HepG2 (cell line): Measurements from ENCODE around the gene ZNF341. TPM values are rescaled to one million over a fixed set of nuclear protein-coding genes. Genes with fewer than 3 reads are reported as not detected.

ENCODE experiments used
- HOMEZ ChIP-seq: IDR thresholded peaks from 2 replicates; pipeline ENCODE4 v1.6.1; 2016; ENCODE audit warnings: low read depth
- KDM5B ChIP-seq: sonication (generic); formaldehyde crosslinking; IDR thresholded peaks from 2 replicates; pipeline ENCODE4 v1.4.0; 2020; ENCODE audit warnings: missing genetic modification reagents, mild to moderate bottlenecking, borderline replicate concordance
- NONO ChIP-seq, 2 experiments: fragments of 450-650 bp in 1 of 2; sonication (generic) in 1 of 2; formaldehyde crosslinking in 1 of 2; IDR thresholded peaks in 1 of 2; conservative IDR thresholded peaks in 1 of 2; 2 replicates each; pipeline versions ENCODE4 v1.6.1 to v1.8.0; 2017 to 2022; ENCODE audit warnings: mild to moderate bottlenecking in 1 of 2, missing genetic modification reagents in 1 of 2, moderate library complexity in 1 of 2
- PHF20 ChIP-seq: sonication (generic); formaldehyde crosslinking; IDR thresholded peaks from 2 replicates; pipeline ENCODE4 v1.5.0; 2020; ENCODE audit warnings: mild to moderate bottlenecking, missing genetic modification reagents
- RFX5 ChIP-seq: IDR thresholded peaks from 2 replicates; pipeline ENCODE4 v1.6.1; 2011; ENCODE audit warnings: low read depth, low read length, improper control_type of control experiment
- SRF ChIP-seq: IDR thresholded peaks from 2 replicates; pipeline ENCODE4 v1.6.1; 2011; ENCODE audit warnings: mild to moderate bottlenecking, low read depth, low read length, moderate library complexity
- ZFP91 ChIP-seq: sonication (generic); formaldehyde crosslinking; IDR thresholded peaks from 2 replicates; pipeline ENCODE4 v1.9.0; 2022; ENCODE audit warnings: missing genetic modification reagents, mild to moderate bottlenecking, borderline replicate concordance
- ZIK1 ChIP-seq: sonication (generic); formaldehyde crosslinking; IDR thresholded peaks from 2 replicates; pipeline ENCODE4 v1.5.0; 2020; ENCODE audit warnings: mild to moderate bottlenecking, low read depth, missing genetic modification reagents, borderline replicate concordance
- ZNF512 ChIP-seq: sonication (generic); formaldehyde crosslinking; IDR thresholded peaks from 2 replicates; pipeline ENCODE4 v1.4.0; 2020; ENCODE audit warnings: mild to moderate bottlenecking, missing genetic modification reagents
- ZNF589 ChIP-seq: sonication (generic); formaldehyde crosslinking; conservative IDR thresholded peaks from 2 replicates; pipeline ENCODE4 v1.8.0; 2022; ENCODE audit warnings: mild to moderate bottlenecking, moderate library complexity, missing genetic modification reagents
- ZNF646 ChIP-seq: sonication (generic); formaldehyde crosslinking; IDR thresholded peaks from 2 replicates; pipeline ENCODE4 v1.9.0; 2021; ENCODE audit warnings: mild to moderate bottlenecking, missing genetic modification reagents
- ZNF766 ChIP-seq: sonication (generic); formaldehyde crosslinking; IDR thresholded peaks from 2 replicates; pipeline ENCODE4 v1.5.0; 2020; ENCODE audit warnings: missing genetic modification reagents, borderline replicate concordance
- ZSCAN31 ChIP-seq: sonication (generic); formaldehyde crosslinking; IDR thresholded peaks from 2 replicates; pipeline ENCODE4 v1.5.0; 2020; ENCODE audit warnings: low read depth, mild to moderate bottlenecking, missing genetic modification reagents
- polyA plus RNA-seq, 8 experiments: library from polyadenylated mRNA; depleted of rRNA in 3 of 8; stranded (reverse) in 7 of 8; unstranded in 1 of 8; fragments of >200 nt; fragmentation: Illumina TruSeq in 4 of 8; extraction: Trizol in 4 of 8; gene quantifications; 2 replicates each; pipeline versions ENCODE4 v1.2.1 to v1.2.3, GENCODE V29; 2011 to 2016; ENCODE audit warnings: low read depth in 4 of 8, missing spikeins in 1 of 8, mixed read lengths in 1 of 8; ENCODE audit not compliant: insufficient read depth in 1 of 8
- total RNA-seq, 5 experiments: library from RNA; depleted of rRNA; stranded (reverse); fragments of >200 nt; fragmentation: Illumina TruSeq; extraction: Trizol; gene quantifications; 2 replicates each; pipeline ENCODE4 v1.2.3, GENCODE V29; 2016; ENCODE audit warnings: low read depth in 1 of 5

ZNF341 gene
- total and polyA plus RNA-seq, 2 of the 13 experiments (the other 11 are each of a cell fraction or from before 2014, with no cell fraction given), result 1.1 to 2.2 TPM

GRCh38 chr20:33733654-33734576 lies 2.1 kb downstream of the ZNF341 start (continued):
- peak; percentile 65 for TF ChIP-seq HOMEZ (CRISPR knock-in tag)
- 0 out of 2 replicates have a peak, but pooled peaks have one; percentile 37 for TF ChIP-seq ZNF646 (CRISPR knock-in tag)
- no peak for TF ChIP-seq NONO (IDR thresholded peaks at IDR 0.05)
- TF ChIP-seq NONO (CRISPR knock-in tag; conservative IDR thresholded peaks at IDR 0.05), result peak; percentile 72; the same call in 1 of the 2 replicates
- TF ChIP-seq KDM5B (CRISPR knock-in tag), result no peak
- 0 out of 2 replicates have a peak, but pooled peaks have one; percentile 6 for TF ChIP-seq SRF
- peak; percentile 76 for TF ChIP-seq ZFP91
- TF ChIP-seq PHF20 (CRISPR knock-in tag), result no peak
- no peak for TF ChIP-seq ZNF766
- TF ChIP-seq ZIK1 (CRISPR knock-in tag), result no peak
- TF ChIP-seq ZSCAN31 (CRISPR knock-in tag), result 0 out of 2 replicates have a peak, but pooled peaks have one; percentile 72
- no peak for TF ChIP-seq ZNF589 (CRISPR knock-in tag)
- no peak for TF ChIP-seq ZNF512 (CRISPR knock-in tag)
- TF ChIP-seq RFX5, result no peak
